Measurements from ENCODE around the gene IGDCC3. TPM values are rescaled to one million over a fixed set of nuclear protein-coding genes. Genes with fewer than 3 reads are reported as not detected.

IGDCC3 gene
- total RNA-seq, 1 donor from 2014 or later, result 342 TPM

DNA sequence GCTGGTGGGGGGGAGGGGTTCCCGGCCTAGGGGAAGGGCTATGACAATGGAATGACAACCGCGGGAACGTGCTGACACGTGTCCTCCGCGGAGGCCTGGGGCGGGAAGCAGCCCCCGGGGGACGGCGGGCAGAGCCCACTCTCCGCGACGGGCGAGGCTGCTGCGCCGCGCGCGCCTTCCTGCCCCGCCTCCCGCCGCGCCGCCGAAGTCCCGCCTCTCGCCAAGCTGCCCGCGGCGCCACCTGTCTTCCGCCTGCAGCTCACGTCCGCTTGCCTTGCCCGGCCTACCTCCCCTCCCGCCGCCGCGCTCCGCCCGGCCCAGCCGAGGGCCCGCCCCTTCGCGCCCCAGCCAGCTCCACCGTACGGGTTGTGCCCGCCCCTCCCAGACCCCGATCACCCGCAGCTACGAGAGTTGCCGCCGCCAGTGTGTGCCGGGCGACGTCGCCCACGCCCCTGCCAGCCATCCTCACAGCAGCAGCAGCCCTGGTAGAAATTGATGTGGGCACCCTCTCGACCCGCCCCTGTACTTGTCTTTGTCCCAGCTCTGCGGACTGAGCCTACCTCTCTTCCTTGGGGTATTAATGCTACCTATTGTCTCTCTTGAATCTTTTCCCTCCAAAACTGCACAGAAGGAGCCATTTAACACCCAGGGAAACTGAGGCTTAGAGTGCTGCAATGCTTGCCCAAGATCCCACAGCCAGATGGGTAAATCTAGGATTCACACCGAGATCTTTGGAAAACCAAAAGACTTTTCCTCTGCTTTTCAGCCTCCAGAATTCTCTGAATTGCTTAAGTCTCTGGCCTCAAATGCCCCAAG, 90.9 kb downstream of the IGDCC3 start, which contains the start of gene PARP16:
Gene PARP16 (minus strand): TSS at position 180 of the 816 bp plus-strand sequence. CDS start 457 bp downstream, outside the sequence.
- no peaks in the 10 kb centered on the region for H3K36me3 Mint-ChIP-seq (ENCODE audit: unreplicated experiment)
- H3K27ac Mint-ChIP-seq (ENCODE audit: unreplicated experiment), result peak within 1 kb of the TSS; percentile 90
- H3K27me3 Mint-ChIP-seq (ENCODE audit: unreplicated experiment), result peaks cover 9% of the 10 kb centered on the region
- H3K4me1 Mint-ChIP-seq (ENCODE audit: low read depth, unreplicated experiment), result peaks cover 12% of the 10 kb centered on the region
- peaks cover 4% of the 10 kb centered on the region for H3K9me3 Mint-ChIP-seq (ENCODE audit: unreplicated experiment)
- DNase-seq, result peak; percentile 95
- no peak for TF ChIP-seq CTCF (IDR thresholded peaks at IDR 0.05; ENCODE audit: partially characterized antibody, unreplicated experiment)
- peak within 1 kb of the TSS; percentile 87 for H3K4me3 Mint-ChIP-seq (ENCODE audit: unreplicated experiment)

DNA sequence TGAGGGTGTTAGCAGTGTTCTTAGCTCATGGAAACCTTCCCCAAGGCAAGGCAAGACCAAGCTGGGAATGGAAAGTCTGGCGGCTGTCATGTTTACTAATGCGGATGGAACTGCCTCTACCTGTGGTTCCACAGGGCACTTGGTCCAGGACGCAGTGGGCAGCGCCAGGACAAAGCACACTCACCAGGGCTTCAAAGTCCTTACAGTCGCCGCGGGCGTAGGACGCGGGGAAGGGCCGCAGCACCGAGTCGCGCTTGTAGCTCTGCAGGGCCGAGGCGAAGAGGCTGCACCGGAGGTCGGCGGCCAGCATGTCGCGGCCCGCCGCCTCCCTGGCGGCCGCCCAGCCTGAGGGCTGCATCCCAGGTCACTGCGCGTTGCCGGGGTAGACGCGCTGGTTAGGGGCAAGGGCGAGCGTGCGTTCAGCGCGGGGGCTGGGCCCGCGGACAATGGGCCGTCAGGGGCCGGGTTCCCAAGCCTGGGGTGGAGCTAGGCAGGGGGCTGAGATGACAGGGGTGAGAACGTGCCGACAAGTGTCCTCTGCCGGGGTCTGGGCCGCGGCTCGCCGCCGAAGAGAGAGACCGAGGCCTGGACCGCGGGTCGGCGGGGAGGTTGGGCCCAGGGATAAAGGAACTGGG, 91.6 kb downstream of the IGDCC3 start:
- no peak for TF ChIP-seq CTCF (IDR thresholded peaks at IDR 0.05; ENCODE audit: partially characterized antibody, unreplicated experiment)
- H3K4me3 Mint-ChIP-seq (ENCODE audit: unreplicated experiment), result peak overlapping the region; percentile 87
- peaks cover 4% of the 10 kb centered on the region for H3K9me3 Mint-ChIP-seq (ENCODE audit: unreplicated experiment)
- peaks cover 9% of the 10 kb centered on the region for H3K27me3 Mint-ChIP-seq (ENCODE audit: unreplicated experiment)
- no peak for DNase-seq
- no peaks in the 10 kb centered on the region for H3K36me3 Mint-ChIP-seq (ENCODE audit: unreplicated experiment)
- H3K4me1 Mint-ChIP-seq (ENCODE audit: low read depth, unreplicated experiment), result peaks cover 12% of the 10 kb centered on the region
- peak overlapping the region; percentile 90 for H3K27ac Mint-ChIP-seq (ENCODE audit: unreplicated experiment)

- Mint-ChIP-seq H3K27ac (ENCODE audit: unreplicated experiment) (peak overlapping the region; percentile 90), H3K27me3 (ENCODE audit: unreplicated experiment) (peaks cover 9% of the 10 kb centered on the region), H3K36me3 (ENCODE audit: unreplicated experiment) (no peaks in the 10 kb centered on the region), H3K4me3 (ENCODE audit: unreplicated experiment) (peak overlapping the region; percentile 87), H3K4me1 (ENCODE audit: low read depth, unreplicated experiment) (peaks cover 12% of the 10 kb centered on the region), H3K9me3 (ENCODE audit: unreplicated experiment) (peaks cover 4% of the 10 kb centered on the region)
- TF ChIP-seq CTCF (IDR thresholded peaks at IDR 0.05; ENCODE audit: partially characterized antibody, unreplicated experiment), result no peak
- no peak for DNase-seq
These were observed 92.3 kb downstream of the IGDCC3 start for GRCh38 chr15:65285291-65286068.

DNA sequence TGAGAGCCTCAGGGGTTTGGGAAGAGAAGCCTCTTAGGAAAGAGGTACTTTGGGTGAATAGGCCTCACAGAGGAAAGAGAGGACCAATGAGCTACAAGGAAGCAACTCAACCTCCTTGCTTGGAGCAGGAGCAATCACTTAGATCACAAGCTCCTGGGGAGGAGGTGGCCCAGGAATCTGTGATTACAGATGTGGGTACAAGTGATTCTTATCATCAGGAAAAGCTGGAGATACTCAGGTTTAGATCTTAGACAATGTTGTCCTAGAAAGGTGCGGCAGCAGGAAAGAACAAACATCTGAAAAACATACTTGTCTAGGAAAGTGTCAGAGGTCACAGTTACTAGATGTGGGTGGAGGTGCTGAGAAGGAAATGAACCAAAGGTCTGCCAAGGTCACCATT, 99.3 kb downstream of the IGDCC3 start:
- Mint-ChIP-seq H3K4me3 (ENCODE audit: unreplicated experiment) (no peak overlapping the region), H3K36me3 (ENCODE audit: unreplicated experiment) (no peaks in the 10 kb centered on the region), H3K27ac (ENCODE audit: unreplicated experiment) (no peak overlapping the region), H3K4me1 (ENCODE audit: low read depth, unreplicated experiment) (peaks cover 3% of the 10 kb centered on the region), H3K27me3 (ENCODE audit: unreplicated experiment) (no peaks in the 10 kb centered on the region), H3K9me3 (ENCODE audit: unreplicated experiment) (no peaks in the 10 kb centered on the region)
- no peak for DNase-seq
- TF ChIP-seq CTCF (IDR thresholded peaks at IDR 0.05; ENCODE audit: partially characterized antibody, unreplicated experiment), result no peak

Other genes with a start within 250 kb of the IGDCC3 start
- gene PDCD7, start 244.2 kb downstream of the IGDCC3 start, total RNA-seq (ENCODE audit: unreplicated experiment), result 13.6 TPM
- gene CLPX, start 192.7 kb downstream of the IGDCC3 start, total RNA-seq (ENCODE audit: unreplicated experiment), result 28.6 TPM
- 0.12 TPM for gene CILP, start 166.5 kb downstream of the IGDCC3 start, total RNA-seq (ENCODE audit: unreplicated experiment)
- gene PARP16, start 91.1 kb downstream of the IGDCC3 start, total RNA-seq (ENCODE audit: unreplicated experiment), result 6.8 TPM
- not detected for gene RNU5A-1, start 82.0 kb downstream of the IGDCC3 start, total RNA-seq (ENCODE audit: unreplicated experiment)
- gene RNU5B-1, start 73.3 kb downstream of the IGDCC3 start, total RNA-seq (ENCODE audit: unreplicated experiment), result not detected
- gene IGDCC4, start 44.9 kb upstream of the IGDCC3 start, total RNA-seq (ENCODE audit: unreplicated experiment), result 53.9 TPM
- 33.4 TPM for gene DPP8, start 139.7 kb upstream of the IGDCC3 start, total RNA-seq (ENCODE audit: unreplicated experiment)
- 200 TPM for gene HACD3, start 152.5 kb upstream of the IGDCC3 start, total RNA-seq (ENCODE audit: unreplicated experiment)
- gene INTS14, start 233.1 kb upstream of the IGDCC3 start, total RNA-seq (ENCODE audit: unreplicated experiment), result 49.5 TPM
- gene SLC24A1, start 243.9 kb upstream of the IGDCC3 start, total RNA-seq (ENCODE audit: unreplicated experiment), result 4.7 TPM

All from glutamatergic neuron (in vitro differentiated cells).